ENCODE results near the gene SLC41A1. TPM values are rescaled to one million over a fixed set of nuclear protein-coding genes. Genes with fewer than 3 reads are reported as not detected.

SLC41A1 gene
- total RNA-seq, 1 experiment from 2014 or later, result 33.3 TPM

DNA sequence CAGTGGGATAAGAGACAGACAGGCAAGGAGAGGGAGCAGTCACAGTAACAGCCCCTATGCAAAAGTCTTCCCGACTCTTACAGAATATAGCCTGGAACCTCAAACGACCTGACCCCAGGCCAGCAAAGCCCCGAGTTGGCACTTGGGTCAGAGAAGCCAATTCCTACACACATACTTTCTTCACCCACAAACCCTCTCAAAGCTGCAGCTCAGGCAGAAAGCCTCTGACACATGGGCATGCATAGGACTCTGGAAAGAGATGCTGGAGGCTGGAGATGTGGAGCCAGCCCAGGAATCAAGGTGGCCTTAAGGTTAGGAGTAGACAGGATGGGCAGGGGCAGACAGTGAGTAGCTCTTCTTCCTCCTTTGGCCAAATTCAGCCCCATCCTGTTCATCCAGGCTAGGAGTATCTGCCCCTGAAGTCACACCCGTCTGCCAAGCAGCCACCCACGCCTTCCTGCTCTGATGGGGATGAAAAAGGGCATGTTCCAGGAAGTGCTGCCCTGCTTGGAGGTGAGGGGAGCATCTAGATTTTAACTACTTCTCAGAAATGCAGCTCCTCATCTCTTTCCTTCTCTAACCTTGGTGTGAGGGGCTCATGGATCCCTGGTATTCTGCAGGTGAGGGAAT lies 7.8 kb downstream of the SLC41A1 start:
- H3K27me3 ChIP-seq (ENCODE audit: control insufficient read depth, insufficient read depth, low read length), result no peaks in the 10 kb centered on the region
- intact Hi-C loops (cut with micrococcal nuclease; ENCODE audit: unreplicated experiment) (no loop called here), in situ Hi-C loops (cut with HindIII; ENCODE audit: low pct_unique_long_range_greater_than_20kb, low sequenced_read_pairs) (no loop called here)
- BruUV-seq (replicated peaks), result no TSS peak
- H3K4me3 ChIP-seq (ENCODE audit: low read depth in 2 of 2, low read length in 2 of 2), result no peak overlapping the region
- no peaks in the 10 kb centered on the region; the same call in 1 of the 2 replicates for H3K36me3 ChIP-seq (ENCODE audit: control insufficient read depth, insufficient read depth, low read length)
- H3K4me1 ChIP-seq (ENCODE audit: control insufficient read depth, insufficient read depth, low read length), result no peaks in the 10 kb centered on the region; the same call in 1 of the 2 replicates
- POLR2A ChIA-PET, result interaction anchor here (0.5 kb wide), 1 partner anchor 87 kb away, joined by 5 read pairs; no protein-coding TSS in a partner anchor
- ATAC-seq (no peak), DNase-seq (ENCODE audit: low read depth, low spot score) (no peak)
- no peak for TF ChIP-seq POLR2AphosphoS5 (IDR thresholded peaks at IDR 0.05; ENCODE audit: low read depth, low read length)
- TF ChIP-seq, protein P1, sequence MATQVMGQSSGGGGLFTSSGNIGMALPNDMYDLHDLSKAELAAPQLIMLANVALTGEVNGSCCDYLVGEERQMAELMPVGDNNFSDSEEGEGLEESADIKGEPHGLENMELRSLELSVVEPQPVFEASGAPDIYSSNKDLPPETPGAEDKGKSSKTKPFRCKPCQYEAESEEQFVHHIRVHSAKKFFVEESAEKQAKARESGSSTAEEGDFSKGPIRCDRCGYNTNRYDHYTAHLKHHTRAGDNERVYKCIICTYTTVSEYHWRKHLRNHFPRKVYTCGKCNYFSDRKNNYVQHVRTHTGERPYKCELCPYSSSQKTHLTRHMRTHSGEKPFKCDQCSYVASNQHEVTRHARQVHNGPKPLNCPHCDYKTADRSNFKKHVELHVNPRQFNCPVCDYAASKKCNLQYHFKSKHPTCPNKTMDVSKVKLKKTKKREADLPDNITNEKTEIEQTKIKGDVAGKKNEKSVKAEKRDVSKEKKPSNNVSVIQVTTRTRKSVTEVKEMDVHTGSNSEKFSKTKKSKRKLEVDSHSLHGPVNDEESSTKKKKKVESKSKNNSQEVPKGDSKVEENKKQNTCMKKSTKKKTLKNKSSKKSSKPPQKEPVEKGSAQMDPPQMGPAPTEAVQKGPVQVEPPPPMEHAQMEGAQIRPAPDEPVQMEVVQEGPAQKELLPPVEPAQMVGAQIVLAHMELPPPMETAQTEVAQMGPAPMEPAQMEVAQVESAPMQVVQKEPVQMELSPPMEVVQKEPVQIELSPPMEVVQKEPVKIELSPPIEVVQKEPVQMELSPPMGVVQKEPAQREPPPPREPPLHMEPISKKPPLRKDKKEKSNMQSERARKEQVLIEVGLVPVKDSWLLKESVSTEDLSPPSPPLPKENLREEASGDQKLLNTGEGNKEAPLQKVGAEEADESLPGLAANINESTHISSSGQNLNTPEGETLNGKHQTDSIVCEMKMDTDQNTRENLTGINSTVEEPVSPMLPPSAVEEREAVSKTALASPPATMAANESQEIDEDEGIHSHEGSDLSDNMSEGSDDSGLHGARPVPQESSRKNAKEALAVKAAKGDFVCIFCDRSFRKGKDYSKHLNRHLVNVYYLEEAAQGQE (IDR thresholded peaks at IDR 0.05; ENCODE audit: insufficient read depth in 1 of 2, low read depth in 2 of 2, low read length in 1 of 2), result no peak
- H3K27ac ChIP-seq (ENCODE audit: low read length), result no peak overlapping the region
- CTCF ChIA-PET, result interaction anchor here (0.6 kb wide), 1 partner anchor 21 kb away, joined by 16 read pairs; no protein-coding TSS in a partner anchor
- H3K9me3 ChIP-seq (ENCODE audit: control insufficient read depth, insufficient read depth, low read depth, low read length), result no peaks in the 10 kb centered on the region

DNA sequence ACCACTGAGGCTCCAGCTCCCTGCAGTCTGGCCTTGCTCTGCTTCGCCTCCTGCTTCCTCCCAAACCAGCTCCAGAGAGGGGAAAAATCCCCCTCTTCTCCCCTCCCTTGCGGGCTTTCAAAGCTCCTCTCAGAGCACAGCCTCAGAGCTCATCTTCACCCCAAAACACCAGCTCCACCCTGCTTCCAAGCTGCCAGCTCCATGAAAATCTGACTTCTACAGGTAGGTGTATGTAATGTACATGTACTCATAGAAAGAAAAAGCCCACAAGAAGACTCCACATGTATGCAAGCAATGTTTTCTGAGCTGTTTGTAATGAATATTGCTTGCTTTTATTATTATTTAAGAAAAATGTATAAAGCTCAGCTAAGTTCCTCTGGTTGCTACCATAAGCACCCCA lies 8.4 kb downstream of the SLC41A1 start:
- POLR2A ChIA-PET, result no interaction called here
- no peak overlapping the region for H3K4me3 ChIP-seq (ENCODE audit: low read depth in 2 of 2, low read length in 2 of 2)
- in situ Hi-C loops (cut with HindIII; ENCODE audit: low pct_unique_long_range_greater_than_20kb, low sequenced_read_pairs) (no loop called here), intact Hi-C loops (cut with micrococcal nuclease; ENCODE audit: unreplicated experiment) (no loop called here)
- TF ChIP-seq, protein P1 (IDR thresholded peaks at IDR 0.05; ENCODE audit: insufficient read depth in 1 of 2, low read depth in 2 of 2, low read length in 1 of 2), result no peak
- TF ChIP-seq POLR2AphosphoS5 (IDR thresholded peaks at IDR 0.05; ENCODE audit: low read depth, low read length) (no peak), TCF7L2 (IDR thresholded peaks at IDR 0.05; ENCODE audit: low read depth, low read length) (no peak)
- TF ChIP-seq, protein P2, sequence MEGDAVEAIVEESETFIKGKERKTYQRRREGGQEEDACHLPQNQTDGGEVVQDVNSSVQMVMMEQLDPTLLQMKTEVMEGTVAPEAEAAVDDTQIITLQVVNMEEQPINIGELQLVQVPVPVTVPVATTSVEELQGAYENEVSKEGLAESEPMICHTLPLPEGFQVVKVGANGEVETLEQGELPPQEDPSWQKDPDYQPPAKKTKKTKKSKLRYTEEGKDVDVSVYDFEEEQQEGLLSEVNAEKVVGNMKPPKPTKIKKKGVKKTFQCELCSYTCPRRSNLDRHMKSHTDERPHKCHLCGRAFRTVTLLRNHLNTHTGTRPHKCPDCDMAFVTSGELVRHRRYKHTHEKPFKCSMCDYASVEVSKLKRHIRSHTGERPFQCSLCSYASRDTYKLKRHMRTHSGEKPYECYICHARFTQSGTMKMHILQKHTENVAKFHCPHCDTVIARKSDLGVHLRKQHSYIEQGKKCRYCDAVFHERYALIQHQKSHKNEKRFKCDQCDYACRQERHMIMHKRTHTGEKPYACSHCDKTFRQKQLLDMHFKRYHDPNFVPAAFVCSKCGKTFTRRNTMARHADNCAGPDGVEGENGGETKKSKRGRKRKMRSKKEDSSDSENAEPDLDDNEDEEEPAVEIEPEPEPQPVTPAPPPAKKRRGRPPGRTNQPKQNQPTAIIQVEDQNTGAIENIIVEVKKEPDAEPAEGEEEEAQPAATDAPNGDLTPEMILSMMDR (IDR thresholded peaks at IDR 0.05), result no peak
- H3K27ac ChIP-seq (ENCODE audit: low read length), result no peak overlapping the region
- no TSS peak for BruUV-seq (replicated peaks)
- no peaks in the 10 kb centered on the region; the same call in 1 of the 2 replicates for H3K4me1 ChIP-seq (ENCODE audit: control insufficient read depth, insufficient read depth, low read length)
- DNase-seq (ENCODE audit: low read depth, low spot score) (no peak), ATAC-seq (no peak)
- no peaks in the 10 kb centered on the region for H3K9me3 ChIP-seq (ENCODE audit: control insufficient read depth, insufficient read depth, low read depth, low read length)
- CTCF ChIA-PET, result interaction anchor here (0.6 kb wide), 1 partner anchor 20 kb away, joined by 16 read pairs; no protein-coding TSS in a partner anchor
- no peaks in the 10 kb centered on the region; the same call in 1 of the 2 replicates for H3K36me3 ChIP-seq (ENCODE audit: control insufficient read depth, insufficient read depth, low read length)
- no peaks in the 10 kb centered on the region for H3K27me3 ChIP-seq (ENCODE audit: control insufficient read depth, insufficient read depth, low read length)

Data from Panc1 (cell line).